Tibial artery (tissue), 4 donors: Measurements from ENCODE around the gene GRIK4.
A peak's percentile ranks its signal among the peaks of the same experiment; 100 is the strongest.

Source experiments
- DNase-seq, 2 donors: peaks; one replicate each; pipeline ENCODE4 v3.0.0-alpha.2; 2019
- H3K27ac ChIP-seq, 2 donors: fragments of 200-600 bp; sonication (generic) in 1 of 2; 1 replicate in 1 of 2; 2 replicates in 1 of 2; pipeline ENCODE4 v1.5.1; 2018 to 2019; ENCODE audit warnings: mild to moderate bottlenecking in 1 of 2
- H3K27me3 ChIP-seq, 2 donors: fragments of 200-600 bp; sonication (generic) in 1 of 2; one replicate each; pipeline versions ENCODE4 v1.5.1 to v1.6.0; 2016 to 2019
- H3K36me3 ChIP-seq, 3 donors: fragments of 200-600 bp; sonication (generic) in 2 of 3; one replicate each; pipeline ENCODE4 v1.5.1; 2016 to 2019; ENCODE audit warnings: mild to moderate bottlenecking in 2 of 3
- H3K4me1 ChIP-seq, 4 donors: fragments of 200-600 bp; sonication (generic) in 2 of 4; 1 replicate in 3 of 4; 2 replicates in 1 of 4; pipeline ENCODE4 v1.5.1; 2016 to 2019
- H3K4me3 ChIP-seq, 2 donors: fragments of 200-600 bp; sonication (generic) in 1 of 2; 1 replicate in 1 of 2; 2 replicates in 1 of 2; pipeline ENCODE4 v1.5.1; 2018 to 2019; ENCODE audit warnings: mild to moderate bottlenecking in 2 of 2
- H3K9me3 ChIP-seq, 3 donors: fragments of 200-600 bp; sonication (generic) in 1 of 3; one replicate each; pipeline ENCODE4 v1.5.1; 2016 to 2019
- CTCF ChIP-seq, 2 experiments: fragments of 200-600 bp in 1 of 2; fragments of 450-650 bp in 1 of 2; IDR thresholded peaks; one replicate each; pipeline ENCODE4 v1.5.1; 2017 to 2019; ENCODE audit warnings: antibody characterized with exemption in 2 of 2, mild to moderate bottlenecking in 1 of 2, moderate library complexity in 1 of 2
- intact Hi-C: fragments of 100-400 bp; cut with DNase I; formaldehyde crosslinking; loops from one replicate; pipeline ENCODE4 v1.15.0; 2023; ENCODE audit warnings: low total_unique reads

GRIK4 gene

GRCh38 chr11:120539667-120540369 lies 28.3 kb downstream of the GRIK4 start:
- intact Hi-C loops: no loop called here
- TF ChIP-seq CTCF (IDR thresholded peaks at IDR 0.05): no peak

GRCh38 chr11:120540744-120541465 lies 29.4 kb downstream of the GRIK4 start:
- DNase-seq: no peak
- TF ChIP-seq CTCF (IDR thresholded peaks at IDR 0.05): no peak
- H3K27ac ChIP-seq: no peak overlapping the region

More at GRCh38 chr11:120539667-120540369, 28.3 kb downstream of the GRIK4 start:
- DNase-seq: no peak
- H3K9me3 ChIP-seq: peaks cover 0 to 9% (median 0%) of the 10 kb centered on the region in 3 donors
- H3K36me3 ChIP-seq: no peaks in the 10 kb centered on the region
- no peaks in the 10 kb centered on the region for H3K27me3 ChIP-seq
- H3K4me1 ChIP-seq: no peaks in the 10 kb centered on the region
- H3K4me3 ChIP-seq: no peak overlapping the region
- no peak overlapping the region for H3K27ac ChIP-seq

GRCh38 chr11:120543521-120544215 lies 32.1 kb downstream of the GRIK4 start:
- Histone ChIP-seq H3K27me3 (no peaks in the 10 kb centered on the region), H3K27ac (no peak overlapping the region), H3K36me3 (no peaks in the 10 kb centered on the region), H3K4me1 (peaks cover 0 to 29% (median 26%) of the 10 kb centered on the region in 4 donors), H3K4me3 (no peak overlapping the region), H3K9me3 (peaks cover 0 to 9% (median 0%) of the 10 kb centered on the region in 3 donors)
- intact Hi-C loops: no loop called here
- DNase-seq: no peak
- no peak for TF ChIP-seq CTCF (IDR thresholded peaks at IDR 0.05)

More at GRCh38 chr11:120540744-120541465, 29.4 kb downstream of the GRIK4 start:
- Histone ChIP-seq H3K27me3 (no peaks in the 10 kb centered on the region), H3K4me1 (peaks cover 0 to 1% (median 0%) of the 10 kb centered on the region in 4 donors), H3K9me3 (peaks cover 0 to 9% (median 0%) of the 10 kb centered on the region in 3 donors), H3K4me3 (no peak overlapping the region), H3K36me3 (no peaks in the 10 kb centered on the region)
- intact Hi-C loops: no loop called here

- no peaks in the 10 kb centered on the region for H3K27me3 ChIP-seq
- no peak for TF ChIP-seq CTCF (IDR thresholded peaks at IDR 0.05)
- H3K4me1 ChIP-seq: peaks cover 0 to 31% (median 28%) of the 10 kb centered on the region in 4 donors
- no peak overlapping the region for H3K4me3 ChIP-seq
- H3K9me3 ChIP-seq: peaks cover 0 to 9% (median 0%) of the 10 kb centered on the region in 3 donors
- H3K36me3 ChIP-seq: no peaks in the 10 kb centered on the region
- DNase-seq: no peak
- intact Hi-C loops: no loop called here
- peak overlapping the region; percentile 77 to 83 for H3K27ac ChIP-seq
Observed at GRCh38 chr11:120545813-120546212, 34.3 kb downstream of the GRIK4 start.

- H3K4me3 ChIP-seq: no peak overlapping the region
- no peaks in the 10 kb centered on the region for H3K36me3 ChIP-seq
- no peaks in the 10 kb centered on the region for H3K27me3 ChIP-seq
- DNase-seq: peak; percentile 78 to 92
- intact Hi-C loops: no loop called here
- peaks cover 0 to 31% (median 28%) of the 10 kb centered on the region in 4 donors for H3K4me1 ChIP-seq
- peaks cover 0 to 5% (median 0%) of the 10 kb centered on the region in 3 donors for H3K9me3 ChIP-seq
- TF ChIP-seq CTCF (IDR thresholded peaks at IDR 0.05): no peak
- peak overlapping the region; percentile 77 to 83 for H3K27ac ChIP-seq
Observed at GRCh38 chr11:120546312-120547205, 35.0 kb downstream of the GRIK4 start.
